H9 (cell line): ENCODE measurements around the gene DGCR2. TPM values are rescaled to one million over a fixed set of nuclear protein-coding genes. Genes with fewer than 3 reads are reported as not detected.
A peak's percentile ranks its signal among the peaks of the same experiment; 100 is the strongest.

Experiments used
- DNase-seq: peaks from one replicate; pipeline ENCODE4 v3.0.0-alpha.2; 2017
- H2AFZ ChIP-seq: one replicate; pipeline ENCODE4 v1.6.1; 2013; ENCODE audit warnings: mild to moderate bottlenecking, low read length, control low read depth, moderate library complexity
- H2AK5ac ChIP-seq: 2 replicates; pipeline ENCODE4 v1.6.1; 2013; ENCODE audit warnings: low read length, control low read depth, mixed read lengths; ENCODE audit not compliant: insufficient read length
- H2BK120ac ChIP-seq: one replicate; pipeline ENCODE4 v1.6.1; 2013; ENCODE audit warnings: low read depth, mild to moderate bottlenecking, low read length, control low read depth, inconsistent platforms; ENCODE audit not compliant: poor library complexity, severe bottlenecking
- H2BK12ac ChIP-seq: 2 replicates; pipeline ENCODE4 v1.6.1; 2013; ENCODE audit warnings: low read length, control low read depth, mixed read lengths, low read depth; ENCODE audit not compliant: insufficient read length
- H2BK15ac ChIP-seq: 2 replicates; pipeline ENCODE4 v1.6.1; 2013; ENCODE audit warnings: low read depth, low read length, control low read depth
- H2BK20ac ChIP-seq: one replicate; pipeline ENCODE4 v1.6.1; 2013; ENCODE audit warnings: low read depth, mild to moderate bottlenecking, low read length, control low read depth, inconsistent platforms; ENCODE audit not compliant: poor library complexity, severe bottlenecking
- H2BK5ac ChIP-seq: 2 replicates; pipeline ENCODE4 v1.6.1; 2013; ENCODE audit warnings: low read length, control low read depth, mixed read lengths; ENCODE audit not compliant: insufficient read length
- H3K14ac ChIP-seq: 2 replicates; pipeline ENCODE4 v1.6.1; 2013; ENCODE audit warnings: low read length, control low read depth; ENCODE audit not compliant: insufficient read depth
- H3K18ac ChIP-seq: 2 replicates; pipeline ENCODE4 v1.6.1; 2013; ENCODE audit warnings: low read depth, mild to moderate bottlenecking, mixed read lengths, low read length, control low read depth; ENCODE audit not compliant: insufficient read length
- H3K23ac ChIP-seq: 2 replicates; pipeline ENCODE4 v1.6.1; 2013; ENCODE audit warnings: low read length, control low read depth, mixed read lengths, low read depth; ENCODE audit not compliant: insufficient read length
- H3K23me2 ChIP-seq: 2 replicates; pipeline ENCODE4 v1.6.1; 2013; ENCODE audit warnings: low read depth, mild to moderate bottlenecking, mixed read lengths, low read length, control low read depth; ENCODE audit not compliant: insufficient read length, poor library complexity, severe bottlenecking
- H3K27ac ChIP-seq: 2 replicates; pipeline ENCODE4 v1.5.1; 2013; ENCODE audit warnings: low read length, control low read depth, mixed read lengths, low read depth; ENCODE audit not compliant: insufficient read length
- H3K27me3 ChIP-seq: 2 replicates; pipeline ENCODE4 v1.6.1; 2013; ENCODE audit warnings: low read length, control low read depth, inconsistent platforms; ENCODE audit not compliant: insufficient read depth
- H3K4ac ChIP-seq: 2 replicates; pipeline ENCODE4 v1.6.1; 2013; ENCODE audit warnings: low read depth, mild to moderate bottlenecking, control low read depth, inconsistent platforms, low read length, moderate library complexity
- H3K4me1 ChIP-seq: 2 replicates; pipeline ENCODE4 v1.6.1; 2013; ENCODE audit warnings: low read length, control low read depth, inconsistent platforms; ENCODE audit not compliant: insufficient read depth
- H3K4me2 ChIP-seq: 2 replicates; pipeline ENCODE4 v1.6.1; 2013; ENCODE audit warnings: low read length, control low read depth, mixed read lengths; ENCODE audit not compliant: insufficient read length, insufficient read depth
- H3K56ac ChIP-seq: 2 replicates; pipeline ENCODE4 v1.6.1; 2013; ENCODE audit warnings: low read depth, mild to moderate bottlenecking, mixed read lengths, low read length, control low read depth; ENCODE audit not compliant: insufficient read length
- H3K79me1 ChIP-seq: 2 replicates; pipeline ENCODE4 v1.6.1; 2013; ENCODE audit warnings: low read depth, mild to moderate bottlenecking, moderate library complexity, low read length, control low read depth, inconsistent platforms; ENCODE audit not compliant: insufficient read depth, poor library complexity, severe bottlenecking
- H3K79me2 ChIP-seq: 2 replicates; pipeline ENCODE4 v1.6.1; 2013; ENCODE audit warnings: low read length, control low read depth, inconsistent platforms; ENCODE audit not compliant: insufficient read depth
- H3K9ac ChIP-seq: 2 replicates; pipeline ENCODE4 v1.6.1; 2013; ENCODE audit warnings: low read length, control low read depth, mixed read lengths; ENCODE audit not compliant: insufficient read length; ENCODE audit errors: extremely low read depth
- H3K9me3 ChIP-seq: one replicate; pipeline ENCODE4 v1.6.1; 2013; ENCODE audit warnings: low read depth, low read length, inconsistent platforms; ENCODE audit not compliant: control insufficient read depth
- H3T11ph ChIP-seq: one replicate; pipeline ENCODE4 v1.6.1; 2013; ENCODE audit warnings: mild to moderate bottlenecking, low read length, control low read depth, inconsistent platforms
- H4K20me1 ChIP-seq: one replicate; pipeline ENCODE4 v1.6.1; 2013; ENCODE audit not compliant: control insufficient read depth, insufficient read length, insufficient read depth
- H4K5ac ChIP-seq: 2 replicates; pipeline ENCODE4 v1.6.1; 2013; ENCODE audit warnings: low read depth, mild to moderate bottlenecking, mixed read lengths, low read length, control low read depth; ENCODE audit not compliant: insufficient read length
- H4K8ac ChIP-seq: replicated peaks from 2 replicates; pipeline ENCODE4 v1.6.1; 2013; ENCODE audit warnings: low read length, control low read depth, mixed read lengths, low read depth; ENCODE audit not compliant: insufficient read length
- H4K91ac ChIP-seq: 2 replicates; pipeline ENCODE4 v1.6.1; 2013; ENCODE audit warnings: low read depth, mild to moderate bottlenecking, moderate library complexity, mixed read lengths, low read length, control low read depth; ENCODE audit not compliant: insufficient read length
- H3K27ac Mint-ChIP-seq, 3 experiments: 2 replicates in 2 of 3; 3 replicates in 1 of 3; pipeline ENCODE4 v1.8.0; 2020 to 2021; ENCODE audit warnings: mixed read lengths in 3 of 3, mild to moderate bottlenecking in 1 of 3, moderate library complexity in 1 of 3
- H3K27me3 Mint-ChIP-seq: 2 replicates; pipeline ENCODE4 v1.8.0; 2021; ENCODE audit warnings: low read depth, mild to moderate bottlenecking, moderate library complexity, mixed read lengths
- H3K36me3 Mint-ChIP-seq, 3 experiments: 2 replicates in 2 of 3; 3 replicates in 1 of 3; pipeline ENCODE4 v1.8.0; 2020 to 2021; ENCODE audit warnings: low read depth in 3 of 3, mixed read lengths in 3 of 3; ENCODE audit not compliant: insufficient read depth in 1 of 3
- H3K4me1 Mint-ChIP-seq, 2 experiments: 2 replicates each; pipeline ENCODE4 v1.8.0; 2020; ENCODE audit warnings: mixed read lengths in 2 of 2
- H3K4me3 Mint-ChIP-seq, 2 experiments: 2 replicates in 1 of 2; 3 replicates in 1 of 2; pipeline ENCODE4 v1.8.0; 2020 to 2021; ENCODE audit warnings: mild to moderate bottlenecking in 2 of 2, mixed read lengths in 2 of 2, moderate library complexity in 1 of 2
- H3K9me3 Mint-ChIP-seq, 2 experiments: 2 replicates in 1 of 2; 3 replicates in 1 of 2; pipeline ENCODE4 v1.8.0; 2020; ENCODE audit warnings: mild to moderate bottlenecking in 2 of 2, mixed read lengths in 2 of 2, moderate library complexity in 1 of 2
- WGBS: extraction: QIAGEN DNeasy Blood & Tissue Kit; methylation state at CpG from one replicate; pipeline ENCODE4 v1.1.7; 2013; ENCODE audit warnings: missing lambda C conversion rate, low lambda C conversion rate, mixed read lengths; ENCODE audit not compliant: insufficient read length; ENCODE audit errors: extremely low coverage; 5-methylcytosine and 5-hydroxymethylcytosine counted together
- total RNA-seq: library from RNA; stranded (reverse); gene quantifications from 2 replicates; pipeline ENCODE4 v1.2.1, GENCODE V29; 2021
- TF ChIP-seq, protein P1 (sequence below): fragments of 200-600 bp; sonication (generic); conservative IDR thresholded peaks from 3 replicates; pipeline ENCODE4 v1.8.0; 2021; ENCODE audit warnings: antibody characterized with exemption, mild to moderate bottlenecking

The DGCR2 gene
- total RNA-seq, 1 experiment from 2014 or later, result 47.2 TPM

DNA sequence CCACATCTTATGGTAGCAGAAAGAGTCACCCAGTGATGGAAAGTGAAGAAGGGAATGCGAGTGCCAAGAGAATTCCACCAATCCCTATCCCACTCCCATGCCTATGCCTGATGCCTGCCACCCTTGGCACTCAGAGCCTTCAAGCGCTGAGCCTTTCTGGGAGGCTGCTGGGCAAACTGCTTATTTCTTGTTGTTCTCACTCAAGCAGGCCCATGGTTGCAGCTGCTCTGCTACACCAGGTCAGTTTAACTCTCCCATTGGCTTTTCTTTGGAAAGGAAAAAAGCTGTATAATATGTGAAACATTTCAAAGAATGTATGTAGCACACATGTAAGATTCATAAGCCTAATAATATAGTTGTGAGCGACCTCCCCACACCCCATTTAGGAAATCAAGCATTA is 41.4 kb downstream of the DGCR2 start:
- Histone ChIP-seq H3K4me2 (no peak overlapping the region), H3K56ac (no peak overlapping the region), H3K9me3 (no peaks in the 10 kb centered on the region), H2BK20ac (no peak overlapping the region), H3K23me2 (no peaks in the 10 kb centered on the region), H3K14ac (no peak overlapping the region), H4K91ac (no peak overlapping the region), H2BK120ac (no peak overlapping the region), H3K4ac (no peak overlapping the region), H2AFZ (no peak overlapping the region), H4K20me1 (no peaks in the 10 kb centered on the region), H3K18ac (no peak overlapping the region), H3K27me3 (no peaks in the 10 kb centered on the region), H2BK5ac (no peak overlapping the region), H3K27ac (no peak overlapping the region), H3K4me1 (peaks cover 3% of the 10 kb centered on the region; the same call in 1 of the 2 replicates), H3T11ph (no peak overlapping the region), H2BK15ac (no peak overlapping the region), H4K8ac (no peak overlapping the region), H2AK5ac (no peak overlapping the region), H3K79me1 (no peaks in the 10 kb centered on the region), H3K9ac (no peak overlapping the region), H3K23ac (no peak overlapping the region), H2BK12ac (no peak overlapping the region), H4K5ac (no peak overlapping the region), H3K79me2 (no peaks in the 10 kb centered on the region)
- H3K27me3 Mint-ChIP-seq, result no peaks in the 10 kb centered on the region
- TF ChIP-seq, protein P1, sequence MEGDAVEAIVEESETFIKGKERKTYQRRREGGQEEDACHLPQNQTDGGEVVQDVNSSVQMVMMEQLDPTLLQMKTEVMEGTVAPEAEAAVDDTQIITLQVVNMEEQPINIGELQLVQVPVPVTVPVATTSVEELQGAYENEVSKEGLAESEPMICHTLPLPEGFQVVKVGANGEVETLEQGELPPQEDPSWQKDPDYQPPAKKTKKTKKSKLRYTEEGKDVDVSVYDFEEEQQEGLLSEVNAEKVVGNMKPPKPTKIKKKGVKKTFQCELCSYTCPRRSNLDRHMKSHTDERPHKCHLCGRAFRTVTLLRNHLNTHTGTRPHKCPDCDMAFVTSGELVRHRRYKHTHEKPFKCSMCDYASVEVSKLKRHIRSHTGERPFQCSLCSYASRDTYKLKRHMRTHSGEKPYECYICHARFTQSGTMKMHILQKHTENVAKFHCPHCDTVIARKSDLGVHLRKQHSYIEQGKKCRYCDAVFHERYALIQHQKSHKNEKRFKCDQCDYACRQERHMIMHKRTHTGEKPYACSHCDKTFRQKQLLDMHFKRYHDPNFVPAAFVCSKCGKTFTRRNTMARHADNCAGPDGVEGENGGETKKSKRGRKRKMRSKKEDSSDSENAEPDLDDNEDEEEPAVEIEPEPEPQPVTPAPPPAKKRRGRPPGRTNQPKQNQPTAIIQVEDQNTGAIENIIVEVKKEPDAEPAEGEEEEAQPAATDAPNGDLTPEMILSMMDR, result no peak
- H3K4me1 Mint-ChIP-seq, result peaks cover 7 to 9% of the 10 kb centered on the region in 2 experiments
- peak overlapping the region in 1 of 3 experiments; percentile 11; a peak in 1 of 7 replicates for H3K27ac Mint-ChIP-seq
- DNase-seq, result no peak
- WGBS, result no CpG with 5 or more reads among the region's 3 CpGs
- peaks cover 16 to 31% (median 21%) of the 10 kb centered on the region in 3 experiments for H3K36me3 Mint-ChIP-seq
- peaks cover 4 to 7% of the 10 kb centered on the region in 2 experiments; a peak in 4 of 5 replicates for H3K9me3 Mint-ChIP-seq
- H3K4me3 Mint-ChIP-seq, result no peak overlapping the region
